ENCODE results near the gene RAB44. TPM values are rescaled to one million over a fixed set of nuclear protein-coding genes. Genes with fewer than 3 reads are reported as not detected.
"Not testable (repeated sequence)": the region's sequence is repeated elsewhere in the genome, so short reads cannot be mapped to it uniquely, and the experiment has no call there.

RAB44 gene
- polyA plus RNA-seq, 1 experiment, result 0.04 TPM

GRCh38 chr6:36651659-36652379 lies 45.8 kb upstream of the RAB44 start:
- no peak overlapping the region for H3K4me3 ChIP-seq (ENCODE audit: low read depth, low read length)
- H3K36me3 ChIP-seq (ENCODE audit: control insufficient read depth, insufficient read depth, low read length), result no peaks in the 10 kb centered on the region
- POLR2A ChIA-PET, result no interaction called here
- H3K27me3 ChIP-seq (ENCODE audit: control insufficient read depth, insufficient read depth, low read length), result peaks cover 4% of the 10 kb centered on the region; the same call in 1 of the 2 replicates
- TF ChIP-seq CTCF (IDR thresholded peaks at IDR 0.05; ENCODE audit: insufficient read depth, low read depth, low read length), result no peak
- CTCF ChIA-PET, result no interaction called here
- DNase-seq (ENCODE audit: low read depth), result no peak

GRCh38 chr6:36654469-36654868 lies 43.2 kb upstream of the RAB44 start:
- H3K36me3 ChIP-seq (ENCODE audit: control insufficient read depth, insufficient read depth, low read length); H3K4me3 ChIP-seq (ENCODE audit: low read depth, low read length); H3K27me3 ChIP-seq (ENCODE audit: control insufficient read depth, insufficient read depth, low read length); DNase-seq (ENCODE audit: low read depth): not testable (repeated sequence)
- POLR2A ChIA-PET, result interaction anchor here (0.6 kb wide), 1 partner anchor 17 kb away, joined by 12 read pairs; no protein-coding TSS in a partner anchor
- CTCF ChIA-PET, result interaction anchor here (0.8 to 1.4 kb wide), 3 partner anchors 8 to 106 kb away, joined by 3 to 7 read pairs (median 6); no protein-coding TSS in a partner anchor

- H3K36me3 ChIP-seq (ENCODE audit: control insufficient read depth, insufficient read depth, low read length), result no peaks in the 10 kb centered on the region
- ChIA-PET POLR2A (interaction anchor here (0.6 kb wide), 1 partner anchor 17 kb away, joined by 12 read pairs; no protein-coding TSS in a partner anchor), CTCF (interaction anchor here (0.8 to 1.4 kb wide), 4 partner anchors 9 to 106 kb away, joined by 3 to 7 read pairs (median 4); no protein-coding TSS in a partner anchor)
- no peak for TF ChIP-seq CTCF (IDR thresholded peaks at IDR 0.05; ENCODE audit: insufficient read depth, low read depth, low read length)
- peaks cover 3% of the 10 kb centered on the region; the same call in 1 of the 2 replicates for H3K27me3 ChIP-seq (ENCODE audit: control insufficient read depth, insufficient read depth, low read length)
- H3K4me3 ChIP-seq (ENCODE audit: low read depth, low read length), result no peak overlapping the region
- no peak for DNase-seq (ENCODE audit: low read depth)
Observed at GRCh38 chr6:36655085-36655724, 42.4 kb upstream of the RAB44 start.

- CTCF ChIA-PET, result no interaction called here
Observed at GRCh38 chr6:36656441-36656840, 41.2 kb upstream of the RAB44 start.

GRCh38 chr6:36657271-36657670 lies 40.4 kb upstream of the RAB44 start:
- no peaks in the 10 kb centered on the region for H3K36me3 ChIP-seq (ENCODE audit: control insufficient read depth, insufficient read depth, low read length)
- no peak for TF ChIP-seq CTCF (IDR thresholded peaks at IDR 0.05; ENCODE audit: insufficient read depth, low read depth, low read length)
- ChIA-PET CTCF (interaction anchor here (1.3 kb wide), 1 partner anchor 27 kb away, joined by 3 read pairs; no protein-coding TSS in a partner anchor), POLR2A (no interaction called here)
- peaks cover 2% of the 10 kb centered on the region; the same call in 1 of the 2 replicates for H3K27me3 ChIP-seq (ENCODE audit: control insufficient read depth, insufficient read depth, low read length)
- no peak for DNase-seq (ENCODE audit: low read depth)
- H3K4me3 ChIP-seq (ENCODE audit: low read depth, low read length), result no peak overlapping the region

More at GRCh38 chr6:36656441-36656840, 41.2 kb upstream of the RAB44 start:
- peaks cover 2% of the 10 kb centered on the region; the same call in 1 of the 2 replicates for H3K27me3 ChIP-seq (ENCODE audit: control insufficient read depth, insufficient read depth, low read length)
- POLR2A ChIA-PET, result no interaction called here
- no peak for TF ChIP-seq CTCF (IDR thresholded peaks at IDR 0.05; ENCODE audit: insufficient read depth, low read depth, low read length)
- H3K36me3 ChIP-seq (ENCODE audit: control insufficient read depth, insufficient read depth, low read length), result no peaks in the 10 kb centered on the region
- no peak overlapping the region for H3K4me3 ChIP-seq (ENCODE audit: low read depth, low read length)
- DNase-seq (ENCODE audit: low read depth), result no peak
